ENCODE results near the gene FA2H.

The FA2H gene

DNA sequence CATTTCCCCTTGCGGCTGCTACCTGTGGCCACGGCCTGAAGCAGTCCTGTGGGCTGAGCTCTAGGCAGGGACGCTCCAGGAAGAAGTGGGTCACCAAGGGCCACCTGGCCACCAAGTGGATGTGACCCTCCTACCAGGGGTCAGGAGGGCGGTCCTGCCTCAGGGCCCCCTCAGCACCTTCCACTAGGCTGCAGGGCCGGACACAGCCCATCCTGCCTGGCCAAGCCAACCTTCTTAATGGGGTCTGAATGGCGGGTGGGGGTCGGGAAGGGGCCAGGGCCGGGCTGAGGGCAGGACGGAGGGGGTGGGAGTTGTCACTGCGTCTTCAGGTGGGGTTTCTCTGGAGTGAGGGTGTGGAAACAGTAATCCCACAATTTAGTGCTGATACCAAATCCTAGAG lies 60.7 kb downstream of the FA2H start:
- H3K4me2 ChIP-seq (ENCODE audit: low read length) = no peak overlapping the region
- H3K4me3 ChIP-seq (ENCODE audit: low read depth, low read length) = no peak overlapping the region
- H3K79me2 ChIP-seq = no peaks in the 10 kb centered on the region
- H2AFZ ChIP-seq = no peak overlapping the region
- no peaks in the 10 kb centered on the region for H3K9me3 ChIP-seq (ENCODE audit: control insufficient read depth, low read length)
- TF ChIP-seq, protein P1, sequence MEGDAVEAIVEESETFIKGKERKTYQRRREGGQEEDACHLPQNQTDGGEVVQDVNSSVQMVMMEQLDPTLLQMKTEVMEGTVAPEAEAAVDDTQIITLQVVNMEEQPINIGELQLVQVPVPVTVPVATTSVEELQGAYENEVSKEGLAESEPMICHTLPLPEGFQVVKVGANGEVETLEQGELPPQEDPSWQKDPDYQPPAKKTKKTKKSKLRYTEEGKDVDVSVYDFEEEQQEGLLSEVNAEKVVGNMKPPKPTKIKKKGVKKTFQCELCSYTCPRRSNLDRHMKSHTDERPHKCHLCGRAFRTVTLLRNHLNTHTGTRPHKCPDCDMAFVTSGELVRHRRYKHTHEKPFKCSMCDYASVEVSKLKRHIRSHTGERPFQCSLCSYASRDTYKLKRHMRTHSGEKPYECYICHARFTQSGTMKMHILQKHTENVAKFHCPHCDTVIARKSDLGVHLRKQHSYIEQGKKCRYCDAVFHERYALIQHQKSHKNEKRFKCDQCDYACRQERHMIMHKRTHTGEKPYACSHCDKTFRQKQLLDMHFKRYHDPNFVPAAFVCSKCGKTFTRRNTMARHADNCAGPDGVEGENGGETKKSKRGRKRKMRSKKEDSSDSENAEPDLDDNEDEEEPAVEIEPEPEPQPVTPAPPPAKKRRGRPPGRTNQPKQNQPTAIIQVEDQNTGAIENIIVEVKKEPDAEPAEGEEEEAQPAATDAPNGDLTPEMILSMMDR (IDR thresholded peaks at IDR 0.05) = no peak
- H3K9ac ChIP-seq = no peak overlapping the region
- no peaks in the 10 kb centered on the region for H3K36me3 ChIP-seq (ENCODE audit: control insufficient read depth, insufficient read depth, low read length)
- no peak overlapping the region for H3K27ac ChIP-seq
- H3K4me1 ChIP-seq = no peaks in the 10 kb centered on the region
- no peaks in the 10 kb centered on the region for H3K27me3 ChIP-seq (ENCODE audit: control insufficient read depth, insufficient read depth, low read length)

DNA sequence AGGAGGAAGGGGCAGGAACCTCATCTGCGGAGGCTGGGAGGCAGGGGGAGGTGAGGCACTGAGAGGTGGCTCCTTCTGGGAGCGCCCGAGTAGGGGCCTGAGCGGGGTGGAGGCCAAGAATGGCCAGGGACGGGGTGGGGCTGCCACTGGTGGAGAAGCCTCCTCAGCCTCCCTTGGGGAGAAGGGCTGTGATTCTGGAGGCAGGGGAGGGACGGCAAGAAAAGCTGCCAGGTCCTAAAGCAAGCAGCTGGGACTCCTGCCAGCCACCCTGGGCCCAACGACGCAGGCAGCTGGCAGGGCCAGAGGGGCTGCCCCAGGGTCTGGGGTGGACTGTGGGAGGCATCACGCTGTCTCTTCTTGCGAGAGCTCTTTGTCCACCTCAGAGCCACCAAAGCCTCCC lies 61.3 kb downstream of the FA2H start:
- no peak overlapping the region for H3K4me2 ChIP-seq (ENCODE audit: low read length)
- no peak overlapping the region for H3K9ac ChIP-seq
- no peaks in the 10 kb centered on the region for H3K4me1 ChIP-seq
- TF ChIP-seq, protein P1 (IDR thresholded peaks at IDR 0.05) = no peak
- H3K27me3 ChIP-seq (ENCODE audit: control insufficient read depth, insufficient read depth, low read length) = no peaks in the 10 kb centered on the region
- H3K36me3 ChIP-seq (ENCODE audit: control insufficient read depth, insufficient read depth, low read length) = no peaks in the 10 kb centered on the region
- H3K4me3 ChIP-seq (ENCODE audit: low read depth, low read length) = no peak overlapping the region
- no peaks in the 10 kb centered on the region for H3K9me3 ChIP-seq (ENCODE audit: control insufficient read depth, low read length)
- H2AFZ ChIP-seq = no peak overlapping the region
- no peak overlapping the region for H3K27ac ChIP-seq
- no peaks in the 10 kb centered on the region for H3K79me2 ChIP-seq

DNA sequence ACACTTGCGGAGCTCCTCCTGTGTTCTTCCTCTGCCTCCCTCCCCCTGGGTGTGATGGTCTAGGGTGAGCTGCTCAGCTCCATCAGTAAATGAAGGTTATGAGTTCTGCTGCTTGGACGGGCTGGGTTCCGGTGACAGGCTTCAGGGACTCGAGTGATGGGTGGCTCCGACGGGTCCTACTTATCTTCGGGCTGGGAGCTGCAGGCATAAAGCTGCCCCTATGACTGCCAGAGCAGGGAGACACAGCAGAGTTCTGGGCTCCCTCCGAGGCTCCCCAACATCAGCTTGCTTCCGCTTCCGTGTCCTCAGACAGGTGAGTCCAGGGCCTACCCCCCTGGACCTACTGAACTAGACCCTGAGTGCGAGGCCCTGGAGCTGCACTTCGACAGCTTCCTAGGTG lies 62.7 kb downstream of the FA2H start:
- no peak overlapping the region for H3K9ac ChIP-seq

DNA sequence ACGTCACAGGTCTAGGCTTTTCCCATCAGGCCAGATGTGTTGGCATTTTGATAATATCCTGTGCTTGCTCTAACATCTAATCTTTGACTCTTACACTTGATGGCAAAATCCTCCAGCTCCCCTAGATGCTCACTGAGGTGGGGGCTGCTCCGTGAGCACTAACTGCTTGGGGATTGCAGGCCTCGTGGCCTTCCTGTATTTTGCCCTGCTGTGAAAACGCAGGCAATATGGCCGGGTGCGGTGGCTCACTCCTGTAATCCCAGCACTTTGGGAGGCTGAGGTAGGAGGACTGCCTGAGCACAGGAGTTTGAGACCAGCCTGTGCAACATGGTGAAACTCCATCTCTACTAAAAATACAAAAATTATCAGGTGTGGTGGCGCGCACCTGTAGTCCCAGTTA lies 64.2 kb downstream of the FA2H start:
- Histone ChIP-seq H3K4me2 (ENCODE audit: low read length) (no peak overlapping the region), H3K27ac (no peak overlapping the region), H2AFZ (no peak overlapping the region), H3K4me1 (no peaks in the 10 kb centered on the region), H3K9me3 (ENCODE audit: control insufficient read depth, low read length) (no peaks in the 10 kb centered on the region), H3K9ac (no peak overlapping the region), H3K79me2 (no peaks in the 10 kb centered on the region), H3K27me3 (ENCODE audit: control insufficient read depth, insufficient read depth, low read length) (no peaks in the 10 kb centered on the region), H3K4me3 (ENCODE audit: low read depth, low read length) (no peak overlapping the region), H3K36me3 (ENCODE audit: control insufficient read depth, insufficient read depth, low read length) (no peaks in the 10 kb centered on the region)
- TF ChIP-seq, protein P1 (IDR thresholded peaks at IDR 0.05) = no peak

More for the DNA sequence above, 62.7 kb downstream of the FA2H start:
- Histone ChIP-seq H3K9me3 (ENCODE audit: control insufficient read depth, low read length) (no peaks in the 10 kb centered on the region), H3K27me3 (ENCODE audit: control insufficient read depth, insufficient read depth, low read length) (no peaks in the 10 kb centered on the region), H3K27ac (no peak overlapping the region), H3K36me3 (ENCODE audit: control insufficient read depth, insufficient read depth, low read length) (no peaks in the 10 kb centered on the region), H2AFZ (no peak overlapping the region), H3K79me2 (no peaks in the 10 kb centered on the region), H3K4me2 (ENCODE audit: low read length) (no peak overlapping the region), H3K4me1 (no peaks in the 10 kb centered on the region), H3K4me3 (ENCODE audit: low read depth, low read length) (no peak overlapping the region)
- TF ChIP-seq, protein P1 (IDR thresholded peaks at IDR 0.05) = no peak

DNA sequence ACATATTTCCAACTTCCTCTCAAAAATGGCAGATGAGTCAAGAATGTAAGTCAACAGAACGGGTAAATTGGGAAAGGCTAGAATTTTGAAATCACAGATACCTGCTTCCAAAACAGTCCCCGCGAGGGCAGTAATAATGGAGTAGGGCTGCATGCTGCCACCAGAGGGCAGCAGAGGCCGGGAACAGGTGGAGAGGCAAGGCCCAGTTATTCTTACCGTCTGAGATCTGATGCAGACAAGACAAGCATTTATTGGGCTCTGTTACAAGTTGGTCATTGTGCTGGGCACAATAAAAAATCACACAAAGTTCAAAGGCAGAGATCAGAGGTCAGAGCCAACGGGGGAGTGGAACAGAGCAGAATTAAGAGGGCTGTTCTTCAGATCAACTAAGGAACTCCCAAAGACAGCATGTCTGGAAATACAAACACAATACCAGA lies 65.2 kb downstream of the FA2H start:
- H3K27ac ChIP-seq = no peak overlapping the region
- no peaks in the 10 kb centered on the region for H3K36me3 ChIP-seq (ENCODE audit: control insufficient read depth, insufficient read depth, low read length)
- H3K79me2 ChIP-seq = no peaks in the 10 kb centered on the region
- TF ChIP-seq, protein P1 (IDR thresholded peaks at IDR 0.05) = peak; percentile 98
- H2AFZ ChIP-seq = peak overlapping the region; percentile 33
- H3K9ac ChIP-seq = no peak overlapping the region
- H3K4me1 ChIP-seq = no peaks in the 10 kb centered on the region
- H3K9me3 ChIP-seq (ENCODE audit: control insufficient read depth, low read length) = no peaks in the 10 kb centered on the region
- no peak overlapping the region for H3K4me3 ChIP-seq (ENCODE audit: low read depth, low read length)
- H3K4me2 ChIP-seq (ENCODE audit: low read length) = no peak overlapping the region
- H3K27me3 ChIP-seq (ENCODE audit: control insufficient read depth, insufficient read depth, low read length) = no peaks in the 10 kb centered on the region

All from parathyroid adenoma (tissue), 2 donors.